Prostate gland (tissue), 2 donors: ENCODE measurements around the gene MND1.

Experiments
- CTCF ChIP-seq, 4 experiments: fragments of 200-600 bp in 2 of 4; fragments of 450-650 bp in 2 of 4; sonication (generic) in 2 of 4; IDR thresholded peaks; 1 replicate in 3 of 4; 2 replicates in 1 of 4; pipeline ENCODE4 v1.5.1; 2016 to 2019; ENCODE audit warnings: antibody characterized with exemption in 4 of 4, mild to moderate bottlenecking in 2 of 4, moderate library complexity in 2 of 4
- POLR2AphosphoS5 ChIP-seq: sonication (generic); formaldehyde crosslinking; IDR thresholded peaks from one replicate; pipeline ENCODE4 v1.6.1; 2017; ENCODE audit warnings: antibody characterized with exemption

GRCh38 chr4:153419029-153419428 is 74.5 kb downstream of the MND1 start:
- TF ChIP-seq POLR2AphosphoS5 (no peak), CTCF (IDR thresholded peaks at IDR 0.05) (no peak)
